Measurements from ENCODE around the gene ABCA12. TPM values are rescaled to one million over a fixed set of nuclear protein-coding genes. Genes with fewer than 3 reads are reported as not detected.

ABCA12 gene
- total RNA-seq, 2 experiments from 2014 or later = not detected

DNA sequence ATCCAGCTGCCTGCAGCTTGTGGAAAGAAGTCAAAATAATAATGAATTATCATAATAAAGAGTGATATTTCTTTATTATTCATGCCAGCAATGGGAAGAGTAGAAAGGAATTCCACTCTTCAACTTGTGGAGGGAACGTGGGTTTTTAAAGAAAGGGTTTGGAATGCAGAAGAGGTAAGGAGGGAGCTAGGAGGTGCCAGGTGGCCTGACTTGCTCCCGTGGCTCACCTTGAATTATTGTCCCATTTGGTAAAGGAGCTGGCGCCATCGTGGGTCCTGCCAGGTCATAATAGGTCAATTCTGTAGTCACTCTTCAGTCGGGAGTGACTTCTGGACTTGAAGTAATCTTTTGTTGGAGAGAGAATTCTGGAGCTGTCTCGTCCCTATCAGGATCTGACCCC lies 233.8 kb downstream of the ABCA12 start:
- H3K27ac Mint-ChIP-seq = no peak overlapping the region
- H3K4me1 ChIP-seq (ENCODE audit: insufficient read depth, low read length) = no peaks in the 10 kb centered on the region
- H3K9me3 ChIP-seq (ENCODE audit: control insufficient read depth in 1 of 2, insufficient read depth in 1 of 2, low read length in 2 of 2) = no peaks in the 10 kb centered on the region
- ATAC-seq (ENCODE audit: poor library complexity) = no peak
- H3K27me3 Mint-ChIP-seq = peaks cover 13% of the 10 kb centered on the region
- no peaks in the 10 kb centered on the region for H3K36me3 Mint-ChIP-seq (ENCODE audit: low read depth)
- intact Hi-C loops (cut with DNase I, micrococcal nuclease) = no loop called here
- H3K4me3 Mint-ChIP-seq = no peak overlapping the region
- H3K4me3 ChIP-seq (ENCODE audit: low read length) = no peak overlapping the region
- H3K27ac ChIP-seq (ENCODE audit: low read depth in 1 of 2, low read length in 2 of 2) = no peak overlapping the region
- ChIA-PET CTCF (no interaction called here), POLR2A (no interaction called here)
- no peaks in the 10 kb centered on the region for H3K9me3 Mint-ChIP-seq
- TF ChIP-seq, protein P1, sequence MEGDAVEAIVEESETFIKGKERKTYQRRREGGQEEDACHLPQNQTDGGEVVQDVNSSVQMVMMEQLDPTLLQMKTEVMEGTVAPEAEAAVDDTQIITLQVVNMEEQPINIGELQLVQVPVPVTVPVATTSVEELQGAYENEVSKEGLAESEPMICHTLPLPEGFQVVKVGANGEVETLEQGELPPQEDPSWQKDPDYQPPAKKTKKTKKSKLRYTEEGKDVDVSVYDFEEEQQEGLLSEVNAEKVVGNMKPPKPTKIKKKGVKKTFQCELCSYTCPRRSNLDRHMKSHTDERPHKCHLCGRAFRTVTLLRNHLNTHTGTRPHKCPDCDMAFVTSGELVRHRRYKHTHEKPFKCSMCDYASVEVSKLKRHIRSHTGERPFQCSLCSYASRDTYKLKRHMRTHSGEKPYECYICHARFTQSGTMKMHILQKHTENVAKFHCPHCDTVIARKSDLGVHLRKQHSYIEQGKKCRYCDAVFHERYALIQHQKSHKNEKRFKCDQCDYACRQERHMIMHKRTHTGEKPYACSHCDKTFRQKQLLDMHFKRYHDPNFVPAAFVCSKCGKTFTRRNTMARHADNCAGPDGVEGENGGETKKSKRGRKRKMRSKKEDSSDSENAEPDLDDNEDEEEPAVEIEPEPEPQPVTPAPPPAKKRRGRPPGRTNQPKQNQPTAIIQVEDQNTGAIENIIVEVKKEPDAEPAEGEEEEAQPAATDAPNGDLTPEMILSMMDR (IDR thresholded peaks at IDR 0.05) = no peak
- no peaks in the 10 kb centered on the region for H3K4me1 Mint-ChIP-seq (ENCODE audit: low read depth)
- DNase-seq = no peak
- H3K36me3 ChIP-seq (ENCODE audit: insufficient read depth, low read length) = no peaks in the 10 kb centered on the region
- no peaks in the 10 kb centered on the region for H3K27me3 ChIP-seq (ENCODE audit: control insufficient read depth in 1 of 2, insufficient read depth in 2 of 2, low read length in 2 of 2)

DNA sequence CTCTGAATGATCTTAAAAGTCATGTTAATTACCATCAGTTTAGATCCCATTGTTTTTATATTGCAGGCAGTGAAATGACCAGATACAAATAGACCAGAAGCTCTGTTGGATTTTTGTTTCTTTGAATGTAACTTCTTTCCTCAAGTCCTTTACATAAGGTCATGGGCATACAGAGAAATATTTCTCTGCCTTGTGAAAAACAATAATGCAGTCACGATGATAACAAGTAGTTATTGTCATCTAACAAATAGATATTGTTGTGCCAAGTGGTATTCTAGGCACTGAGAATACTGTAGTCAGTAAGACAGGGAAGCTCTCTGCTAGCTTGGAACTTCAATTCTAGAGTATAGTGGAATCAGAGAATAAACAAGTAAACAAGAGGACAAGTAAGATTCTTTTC lies 234.2 kb downstream of the ABCA12 start:
- no peak for ATAC-seq (ENCODE audit: poor library complexity)
- H3K36me3 Mint-ChIP-seq (ENCODE audit: low read depth) = no peaks in the 10 kb centered on the region

DNA sequence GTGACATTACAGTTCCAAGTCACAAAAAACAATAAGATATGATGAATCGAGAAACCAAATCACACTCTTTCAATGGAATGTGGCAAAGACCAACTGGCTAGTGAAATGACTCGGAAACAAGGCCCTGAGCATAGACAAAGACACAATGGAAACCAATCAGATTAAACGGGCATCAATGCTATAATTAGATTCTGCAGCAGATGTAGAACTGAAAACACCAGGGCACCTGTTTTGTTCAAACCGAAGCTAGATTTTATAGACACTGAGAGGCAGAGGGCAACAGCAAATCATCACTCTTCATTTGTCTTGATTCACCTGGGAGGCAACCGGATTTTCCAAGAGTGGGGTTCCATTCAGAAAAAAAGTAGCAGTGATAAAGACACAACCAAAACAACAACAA lies 236.1 kb downstream of the ABCA12 start:
- TF ChIP-seq, protein P1 (IDR thresholded peaks at IDR 0.05) = no peak
- no peak for ATAC-seq (ENCODE audit: poor library complexity)
- CTCF ChIA-PET = no interaction called here
- H3K9me3 ChIP-seq (ENCODE audit: control insufficient read depth in 1 of 2, insufficient read depth in 1 of 2, low read length in 2 of 2) = no peaks in the 10 kb centered on the region
- H3K27ac ChIP-seq (ENCODE audit: low read depth in 1 of 2, low read length in 2 of 2) = no peak overlapping the region
- no peak overlapping the region for H3K4me3 ChIP-seq (ENCODE audit: low read length)
- H3K4me1 Mint-ChIP-seq (ENCODE audit: low read depth) = no peaks in the 10 kb centered on the region
- H3K27me3 Mint-ChIP-seq = peaks cover 12% of the 10 kb centered on the region
- H3K36me3 Mint-ChIP-seq (ENCODE audit: low read depth) = no peaks in the 10 kb centered on the region
- no peak overlapping the region for H3K27ac Mint-ChIP-seq
- H3K9me3 Mint-ChIP-seq = no peaks in the 10 kb centered on the region
- H3K27me3 ChIP-seq (ENCODE audit: control insufficient read depth in 1 of 2, insufficient read depth in 2 of 2, low read length in 2 of 2) = no peaks in the 10 kb centered on the region
- H3K4me3 Mint-ChIP-seq = no peak overlapping the region
- intact Hi-C loops (cut with DNase I, micrococcal nuclease) = no loop called here
- H3K36me3 ChIP-seq (ENCODE audit: insufficient read depth, low read length) = no peaks in the 10 kb centered on the region
- no peak for DNase-seq
- POLR2A ChIA-PET = no interaction called here
- H3K4me1 ChIP-seq (ENCODE audit: insufficient read depth, low read length) = no peaks in the 10 kb centered on the region

More for the DNA sequence above, 234.2 kb downstream of the ABCA12 start:
- H3K27ac Mint-ChIP-seq = no peak overlapping the region
- intact Hi-C loops (cut with DNase I, micrococcal nuclease) = no loop called here
- H3K4me3 ChIP-seq (ENCODE audit: low read length) = no peak overlapping the region
- H3K9me3 Mint-ChIP-seq = no peaks in the 10 kb centered on the region
- TF ChIP-seq, protein P1 (IDR thresholded peaks at IDR 0.05) = no peak
- no peaks in the 10 kb centered on the region for H3K27me3 ChIP-seq (ENCODE audit: control insufficient read depth in 1 of 2, insufficient read depth in 2 of 2, low read length in 2 of 2)
- ChIA-PET CTCF (no interaction called here), POLR2A (no interaction called here)
- no peaks in the 10 kb centered on the region for H3K4me1 Mint-ChIP-seq (ENCODE audit: low read depth)
- H3K9me3 ChIP-seq (ENCODE audit: control insufficient read depth in 1 of 2, insufficient read depth in 1 of 2, low read length in 2 of 2) = no peaks in the 10 kb centered on the region
- DNase-seq = no peak
- H3K4me1 ChIP-seq (ENCODE audit: insufficient read depth, low read length) = no peaks in the 10 kb centered on the region
- H3K27ac ChIP-seq (ENCODE audit: low read depth in 1 of 2, low read length in 2 of 2) = no peak overlapping the region
- no peaks in the 10 kb centered on the region for H3K36me3 ChIP-seq (ENCODE audit: insufficient read depth, low read length)
- peaks cover 13% of the 10 kb centered on the region for H3K27me3 Mint-ChIP-seq
- H3K4me3 Mint-ChIP-seq = no peak overlapping the region
